H1 (cell line): ENCODE data around the gene NOC3L. TPM values are rescaled to one million over a fixed set of nuclear protein-coding genes. Genes with fewer than 3 reads are reported as not detected.

ENCODE experiments used
- CTCF ChIA-PET: fragments of 300-600 bp; sonication (Branson Sonifier 250); formaldehyde crosslinking; loops from one replicate; lab custom pipeline; 2021; ENCODE audit not compliant: partially characterized antibody; lab: Charles Lee
- POLR2A ChIA-PET: fragments of 300-600 bp; sonication (Branson Sonifier 250); formaldehyde crosslinking; loops from one replicate; lab custom pipeline; 2021; ENCODE audit warnings: inconsistent platforms; ENCODE audit not compliant: partially characterized antibody; lab: Charles Lee
- DNase-seq, 2 experiments: peaks; one replicate each; pipeline versions ENCODE4 v3.0.0 to v3.0.0-alpha.2; 2010 to 2022; ENCODE audit warnings: low spot score in 2 of 2, low read depth in 1 of 2, mixed read lengths in 1 of 2
- FAIRE-seq: peaks from 2 replicates; lab custom pipeline; 2011; peaks lifted over from hg19 to GRCh38; lab: Jason Lieb, UNC
- H2AFZ ChIP-seq: 2 replicates; pipeline ENCODE4 v1.8.1; 2012; ENCODE audit warnings: low read length, inconsistent platforms
- H2AK5ac ChIP-seq: 2 replicates; pipeline ENCODE4 v1.6.1; 2013; ENCODE audit warnings: low read depth, low read length
- H2BK120ac ChIP-seq: replicated peaks from 2 replicates; pipeline ENCODE3; 2013; ENCODE audit warnings: low read depth, low read length, inconsistent platforms
- H2BK12ac ChIP-seq: 2 replicates; pipeline ENCODE4 v1.6.1; 2013; ENCODE audit warnings: low read depth, low read length
- H2BK15ac ChIP-seq: 2 replicates; pipeline ENCODE4 v1.6.1; 2013; ENCODE audit warnings: low read length
- H2BK20ac ChIP-seq: 2 replicates; pipeline ENCODE4 v1.6.1; 2013; ENCODE audit warnings: low read length
- H2BK5ac ChIP-seq: 2 replicates; pipeline ENCODE4 v1.6.1; 2013; ENCODE audit warnings: low read depth, low read length
- H3K14ac ChIP-seq: 2 replicates; pipeline ENCODE4 v1.6.1; 2013; ENCODE audit warnings: inconsistent platforms; ENCODE audit not compliant: insufficient read length
- H3K18ac ChIP-seq: 2 replicates; pipeline ENCODE4 v1.6.1; 2013; ENCODE audit warnings: low read length; ENCODE audit errors: extremely low read depth
- H3K23ac ChIP-seq: 2 replicates; pipeline ENCODE4 v1.6.1; 2013; ENCODE audit warnings: inconsistent platforms; ENCODE audit not compliant: insufficient read length
- H3K23me2 ChIP-seq: 2 replicates; pipeline ENCODE4 v1.6.1; 2013; ENCODE audit warnings: low read depth, low read length
- H3K27ac ChIP-seq: 2 replicates; pipeline ENCODE4 v1.6.1; 2011; ENCODE audit warnings: low read depth, low read length, inconsistent platforms
- H3K27me3 ChIP-seq, 4 experiments: replicated peaks in 1 of 4; 1 replicate in 1 of 4; 2 replicates in 3 of 4; pipeline versions ENCODE4 v1.6.1 to v1.8.1; 2011 to 2013; ENCODE audit warnings: low read length in 3 of 4, mild to moderate bottlenecking in 3 of 4, inconsistent platforms in 2 of 4, mixed read lengths in 2 of 4, moderate library complexity in 1 of 4; ENCODE audit not compliant: control insufficient read depth in 3 of 4, insufficient read depth in 3 of 4; ENCODE audit errors: extremely low read depth in 1 of 4
- H3K36me3 ChIP-seq, 4 experiments: 2 replicates each; pipeline versions ENCODE4 v1.6.1 to v1.8.1; 2011 to 2013; ENCODE audit warnings: mild to moderate bottlenecking in 4 of 4, low read length in 3 of 4, moderate library complexity in 2 of 4, control low read depth in 1 of 4, inconsistent platforms in 1 of 4; ENCODE audit not compliant: insufficient read depth in 4 of 4, control insufficient read depth in 2 of 4
- H3K4ac ChIP-seq: replicated peaks from 2 replicates; pipeline ENCODE3; 2013; ENCODE audit warnings: low read length, low read depth, mixed read lengths, inconsistent platforms; ENCODE audit not compliant: insufficient read length
- H3K4me1 ChIP-seq, 4 experiments: replicated peaks in 1 of 4; 1 replicate in 1 of 4; 2 replicates in 3 of 4; pipeline versions ENCODE4 v1.6.1 to v1.8.1; 2011 to 2013; ENCODE audit warnings: low read length in 3 of 4, inconsistent platforms in 2 of 4, mixed read lengths in 1 of 4; ENCODE audit not compliant: insufficient read depth in 4 of 4, control insufficient read depth in 3 of 4
- H3K4me2 ChIP-seq, 2 experiments: 2 replicates each; pipeline versions ENCODE4 v1.6.1 to v1.8.1; 2011 to 2013; ENCODE audit warnings: low read depth in 2 of 2, low read length in 2 of 2, control low read depth in 1 of 2, inconsistent platforms in 1 of 2, mild to moderate bottlenecking in 1 of 2; ENCODE audit not compliant: insufficient read depth in 1 of 2
- H3K4me3 ChIP-seq, 4 experiments: fragments of 200-600, 300-600 bp in 1 of 4; sonication (generic), shearing (Covaris generic), sonication (Bioruptor Twin) in 1 of 4; 2 replicates each; pipeline versions ENCODE4 v1.5.1 to v1.8.1; 2011 to 2016; ENCODE audit warnings: low read length in 4 of 4, low read depth in 3 of 4, control low read depth in 2 of 4, inconsistent platforms in 2 of 4, mild to moderate bottlenecking in 2 of 4, mixed read lengths in 1 of 4, moderate library complexity in 1 of 4; ENCODE audit not compliant: insufficient read depth in 2 of 4; ENCODE audit errors: extremely low read depth in 1 of 4
- H3K56ac ChIP-seq: replicated peaks from 2 replicates; pipeline ENCODE3; 2013; ENCODE audit warnings: low read depth, mild to moderate bottlenecking, mixed read lengths, low read length, inconsistent platforms; ENCODE audit not compliant: insufficient read length
- H3K79me1 ChIP-seq: 2 replicates; pipeline ENCODE4 v1.6.1; 2013; ENCODE audit warnings: low read depth, low read length, control low read depth
- H3K79me2 ChIP-seq, 2 experiments: 2 replicates each; pipeline versions ENCODE4 v1.6.1 to v1.8.1; 2012 to 2013; ENCODE audit warnings: low read length in 2 of 2, mild to moderate bottlenecking in 2 of 2, inconsistent platforms in 1 of 2; ENCODE audit not compliant: insufficient read depth in 2 of 2, control insufficient read depth in 1 of 2
- H3K9ac ChIP-seq, 4 experiments: replicated peaks in 1 of 4; 1 replicate in 1 of 4; 2 replicates in 3 of 4; pipeline versions ENCODE4 v1.6.1 to v1.8.1; 2011 to 2013; ENCODE audit warnings: low read depth in 3 of 4, low read length in 3 of 4, control low read depth in 2 of 4, mild to moderate bottlenecking in 2 of 4, moderate library complexity in 2 of 4, inconsistent platforms in 1 of 4; ENCODE audit errors: extremely low read depth in 1 of 4
- H3K9me3 ChIP-seq, 2 experiments: 2 replicates each; pipeline versions ENCODE4 v1.6.1 to v1.8.1; 2012 to 2013; ENCODE audit warnings: mild to moderate bottlenecking in 2 of 2, moderate library complexity in 2 of 2, control low read depth in 1 of 2, inconsistent platforms in 1 of 2, low read depth in 1 of 2, low read length in 1 of 2, mixed read lengths in 1 of 2; ENCODE audit not compliant: insufficient read depth in 2 of 2
- H4K20me1 ChIP-seq, 2 experiments: replicated peaks in 1 of 2; 2 replicates each; pipeline versions ENCODE3 to v1.8.1; 2011 to 2013; ENCODE audit warnings: inconsistent platforms in 2 of 2, low read length in 2 of 2, mild to moderate bottlenecking in 1 of 2; ENCODE audit not compliant: insufficient read depth in 2 of 2, control insufficient read depth in 1 of 2
- H4K5ac ChIP-seq: 2 replicates; pipeline ENCODE4 v1.6.1; 2013; ENCODE audit warnings: low read length, low read depth, mixed read lengths, inconsistent platforms; ENCODE audit not compliant: insufficient read length
- H4K8ac ChIP-seq: 2 replicates; pipeline ENCODE4 v1.8.0; 2013; ENCODE audit warnings: mild to moderate bottlenecking, moderate library complexity, low read length, inconsistent platforms; ENCODE audit not compliant: insufficient read depth; ENCODE audit errors: extremely low read depth
- H4K91ac ChIP-seq: replicated peaks from 2 replicates; pipeline ENCODE3; 2013; ENCODE audit warnings: low read length, mixed read lengths, inconsistent platforms; ENCODE audit not compliant: insufficient read length
- ATF3 ChIP-seq: IDR thresholded peaks from 2 replicates; pipeline ENCODE4 v1.6.1; 2011; ENCODE audit warnings: low read depth, mild to moderate bottlenecking, low read length; ENCODE audit not compliant: insufficient read depth
- CREB1 ChIP-seq: IDR thresholded peaks from 2 replicates; pipeline ENCODE4 v1.6.1; 2012; ENCODE audit warnings: inconsistent platforms
- KDM4A ChIP-seq: IDR thresholded peaks from one replicate; pipeline ENCODE4 v1.7.1; 2012; ENCODE audit warnings: low read depth, mild to moderate bottlenecking, moderate library complexity, low read length, inconsistent platforms; ENCODE audit not compliant: severe bottlenecking
- NANOG ChIP-seq: IDR thresholded peaks from 2 replicates; pipeline ENCODE4 v1.6.1; 2011; ENCODE audit warnings: low read length, low read depth, mild to moderate bottlenecking, inconsistent platforms; ENCODE audit not compliant: insufficient read depth, poor library complexity, severe bottlenecking
- RBBP5 ChIP-seq: IDR thresholded peaks from 2 replicates; pipeline ENCODE4 v1.7.1; 2012; ENCODE audit warnings: low read depth, mild to moderate bottlenecking, inconsistent platforms, low read length, moderate library complexity, borderline replicate concordance
- RFX5 ChIP-seq: IDR thresholded peaks from 2 replicates; pipeline ENCODE4 v1.6.1; 2011; ENCODE audit warnings: low read depth, low read length, improper control_type of control experiment, borderline replicate concordance
- RNF2 ChIP-seq: fragments of 200-900, 300-1000 bp; sonication (generic); IDR thresholded peaks from 2 replicates; pipeline ENCODE4 v1.7.1; 2016; ENCODE audit warnings: borderline replicate concordance, low read depth, mild to moderate bottlenecking, antibody characterized with exemption, low read length; ENCODE audit not compliant: poor library complexity, severe bottlenecking; ENCODE audit errors: missing control alignments
- WGBS, 2 experiments: shearing (Covaris generic) in 1 of 2; methylation state at CpG; one replicate each; pipeline versions ENCODE4 v1.1.6 to v1.1.7; 2013 to 2015; ENCODE audit warnings: low lambda C conversion rate in 2 of 2, mixed read lengths in 2 of 2, inconsistent platforms in 1 of 2, low coverage in 1 of 2, missing lambda C conversion rate in 1 of 2; ENCODE audit not compliant: insufficient replicate concordance in 2 of 2, insufficient coverage in 1 of 2, insufficient read length in 1 of 2; ENCODE audit errors: extremely low coverage in 1 of 2, missing lambda C conversion rate in 1 of 2; 5-methylcytosine and 5-hydroxymethylcytosine counted together
- polyA plus RNA-seq, 7 experiments: library from polyadenylated mRNA; depleted of rRNA in 3 of 7; stranded (reverse) in 5 of 7; unstranded in 2 of 7; fragments of >200 nt in 5 of 7; fragments of 200-250 nt in 2 of 7; gene quantifications; 1 replicate in 5 of 7; 2 replicates in 1 of 7; 4 replicates in 1 of 7; pipeline versions ENCODE4 v1.2.1 to v1.2.3, GENCODE V29; 2011 to 2013; ENCODE audit warnings: missing spikeins in 2 of 7, mixed read lengths in 2 of 7
- total RNA-seq: library from RNA; stranded (reverse); fragmentation: NEBNext Ultra II Directional; extraction: Animal tissue kit (Norgen Biotek cat#: 25700); gene quantifications from 2 replicates; pipeline ENCODE4 v1.2.1, GENCODE V29; 2021

NOC3L gene
- total and polyA plus RNA-seq, 2 of the 8 experiments (the other 6 are each of a cell fraction or from before 2014, with no cell fraction given), result 7.1 to 39.1 TPM

GRCh38 chr10:94285271-94285670 lies 77.5 kb downstream of the NOC3L start:
- no peak for TF ChIP-seq RFX5
- TF ChIP-seq CREB1, result no peak
- TF ChIP-seq KDM4A, result no peak
- TF ChIP-seq RNF2, result no peak
- TF ChIP-seq NANOG, result no peak
- no peak for TF ChIP-seq RBBP5
- no peak for TF ChIP-seq ATF3
- CTCF ChIA-PET, result interaction anchor here (0.7 to 2.7 kb wide), 5 partner anchors 9 to 469 kb away, joined by 3 to 12 read pairs (median 3); no protein-coding TSS in a partner anchor
- Histone ChIP-seq H3K23ac (no peak overlapping the region), H2AK5ac (no peak overlapping the region), H3K4ac (no peak overlapping the region), H3K79me1 (no peaks in the 10 kb centered on the region), H3K36me3 (no peaks in the 10 kb centered on the region), H4K91ac (no peak overlapping the region), H2BK15ac (no peak overlapping the region), H2BK120ac (no peak overlapping the region), H3K4me2 (no peak overlapping the region), H3K79me2 (no peaks in the 10 kb centered on the region), H3K9me3 (no peaks in the 10 kb centered on the region), H3K56ac (no peak overlapping the region), H3K14ac (no peak overlapping the region), H4K20me1 (no peaks in the 10 kb centered on the region), H3K4me3 (no peak overlapping the region), H2BK5ac (no peak overlapping the region), H2AFZ (0 out of 2 replicates have a peak overlapping the region, but pooled peaks have one; percentile 40), H3K27me3 (no peaks in the 10 kb centered on the region), H4K8ac (no peak overlapping the region), H3K9ac (no peak overlapping the region), H2BK20ac (no peak overlapping the region), H3K27ac (no peak overlapping the region), H4K5ac (no peak overlapping the region), H3K23me2 (no peaks in the 10 kb centered on the region), H2BK12ac (no peak overlapping the region), H3K4me1 (peaks cover 0 to 8% (median 6%) of the 10 kb centered on the region in 4 experiments; a peak in 4 of 7 replicates), H3K18ac (no peak overlapping the region)
- FAIRE-seq, result no peak
- POLR2A ChIA-PET, result no interaction called here
- 88% methylated on average over 7 of the region's 7 CpGs; no CpG with 5 or more reads in 1 of the 2 experiments for WGBS, 2 experiments
- DNase-seq, result no peak
